ENCODE results near the gene GPR157.

GPR157 gene

DNA sequence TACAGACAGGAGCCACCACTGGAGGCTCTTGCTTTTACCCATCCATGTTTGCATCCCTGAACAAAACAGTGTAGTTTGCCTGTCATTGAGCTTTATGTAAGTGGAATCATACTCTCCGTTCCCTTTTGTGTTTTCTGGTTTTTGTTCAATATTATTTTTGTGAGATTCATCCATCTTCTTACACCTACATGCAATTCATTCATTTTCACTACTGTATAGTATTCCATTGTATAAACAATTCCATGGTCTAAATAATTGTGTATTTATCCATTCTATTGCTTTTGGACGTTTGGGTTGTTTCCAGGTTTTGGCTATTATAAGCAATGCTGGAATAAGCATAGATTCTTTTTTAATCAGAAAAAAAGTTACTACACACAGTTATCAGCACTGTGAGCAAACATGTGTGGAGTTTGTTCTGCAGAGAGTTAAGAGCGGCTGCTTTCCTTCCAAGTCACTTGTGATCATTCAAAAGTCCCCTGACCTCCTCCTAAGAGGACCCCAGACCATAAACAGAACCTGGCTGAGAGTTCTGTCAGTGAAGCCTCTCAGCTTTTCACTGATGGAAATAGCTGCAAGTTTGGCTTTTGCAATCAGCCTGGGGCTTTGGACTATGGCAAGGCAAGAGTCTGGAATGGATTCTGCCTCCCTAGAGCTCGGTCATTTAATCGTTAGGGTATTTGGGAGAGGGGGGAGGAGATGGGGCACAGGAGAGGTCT lies 5.1 kb upstream of the GPR157 start:
- H3K4me2 ChIP-seq (ENCODE audit: low read length): no peak overlapping the region
- no peak overlapping the region for H4K91ac ChIP-seq (ENCODE audit: low read depth, low read length)
- no peak overlapping the region for H3K23ac ChIP-seq (ENCODE audit: low read length)
- H3K14ac ChIP-seq (ENCODE audit: low read length): no peak overlapping the region
- H3K4me1 ChIP-seq (ENCODE audit: control insufficient read depth in 1 of 2, insufficient read depth in 2 of 2, low read length in 2 of 2): peaks cover 0 to 5% of the 10 kb centered on the region in 2 experiments
- no peaks in the 10 kb centered on the region for H3K79me1 ChIP-seq (ENCODE audit: low read length)
- no peak overlapping the region for H3K4me3 ChIP-seq (ENCODE audit: low read depth, low read length)
- no peaks in the 10 kb centered on the region for H3K36me3 ChIP-seq (ENCODE audit: control insufficient read depth in 1 of 2, insufficient read depth in 2 of 2, low read length in 2 of 2)
- no peak overlapping the region for H4K12ac ChIP-seq (ENCODE audit: low read depth, low read length)
- no peak overlapping the region for H2BK12ac ChIP-seq (ENCODE audit: low read length)
- H3K27ac ChIP-seq (ENCODE audit: low read depth, low read length): no peak overlapping the region
- H4K8ac ChIP-seq (ENCODE audit: low read depth, low read length): no peak overlapping the region
- H3K4ac ChIP-seq (ENCODE audit: low read depth, low read length): no peak overlapping the region
- H2AFZ ChIP-seq (ENCODE audit: insufficient read depth, low read length, poor library complexity): no peak overlapping the region
- no peaks in the 10 kb centered on the region for H3K79me2 ChIP-seq (ENCODE audit: control insufficient read depth, insufficient read depth, low read length, poor library complexity)
- H3K9ac ChIP-seq (ENCODE audit: low read length): no peak overlapping the region
- no peak overlapping the region for H2AK5ac ChIP-seq (ENCODE audit: low read length)
- peaks cover 2% of the 10 kb centered on the region for H3K9me3 ChIP-seq (ENCODE audit: insufficient read depth, low read depth, low read length)
- DNase-seq: no peak
- no CpG with 5 or more reads among the region's 5 CpGs for WGBS (ENCODE audit: extremely low coverage, insufficient coverage, insufficient read length)
- H3K18ac ChIP-seq (ENCODE audit: low read length): no peak overlapping the region
- H2BK5ac ChIP-seq (ENCODE audit: low read depth, low read length, poor library complexity): no peak overlapping the region
- H2BK120ac ChIP-seq (ENCODE audit: insufficient read depth, low read length, poor library complexity): no peak overlapping the region
- no peaks in the 10 kb centered on the region for H3K27me3 ChIP-seq (ENCODE audit: insufficient read depth, low read length)

DNA sequence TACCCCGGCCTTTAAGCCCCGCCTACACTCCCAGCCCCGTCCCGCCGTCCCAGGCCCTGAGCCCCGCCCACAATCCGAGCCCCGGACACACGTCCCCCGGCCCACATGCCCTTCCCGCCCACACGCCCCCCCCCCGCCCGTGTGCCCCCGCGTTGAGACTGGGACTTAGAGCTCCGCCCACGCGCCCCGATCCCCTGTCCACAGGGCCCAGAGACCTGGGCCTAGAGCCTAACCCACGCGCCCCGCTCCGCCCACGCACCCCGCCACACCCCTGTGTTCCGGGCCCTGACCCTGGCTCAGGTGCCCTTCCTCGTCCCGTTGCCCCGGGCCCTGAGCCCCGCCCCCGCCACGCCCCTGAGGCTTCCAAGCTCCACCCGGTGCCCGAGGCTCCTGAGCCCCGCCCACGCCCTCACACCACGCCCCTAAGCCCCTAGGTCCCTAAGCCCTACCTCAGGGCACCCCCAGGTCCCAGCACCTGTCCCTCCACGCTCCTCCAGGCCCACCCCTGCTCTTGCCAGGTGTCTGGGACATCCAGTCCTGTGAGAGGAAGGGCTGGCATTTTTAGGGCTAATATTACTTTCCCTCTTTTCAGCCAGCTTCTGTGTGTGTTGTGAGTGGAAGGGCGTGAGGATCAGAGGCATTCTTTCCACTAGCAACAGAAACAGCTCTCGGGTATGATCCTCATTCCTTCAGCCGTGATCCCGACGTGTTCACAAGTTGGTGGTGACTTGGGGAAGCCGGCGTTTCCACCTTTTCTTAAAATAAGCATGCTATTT lies 552 bp upstream of the GPR157 start:
- Histone ChIP-seq H4K8ac (ENCODE audit: low read depth, low read length) (peak overlapping the region; percentile 17), H2AK5ac (ENCODE audit: low read length) (no peak overlapping the region), H3K4me2 (ENCODE audit: low read length) (peak overlapping the region; percentile 58), H3K18ac (ENCODE audit: low read length) (no peak overlapping the region), H3K4me3 (ENCODE audit: low read depth, low read length) (peak overlapping the region; percentile 61), H3K14ac (ENCODE audit: low read length) (no peak overlapping the region), H3K36me3 (ENCODE audit: control insufficient read depth in 1 of 2, insufficient read depth in 2 of 2, low read length in 2 of 2) (no peaks in the 10 kb centered on the region), H3K23ac (ENCODE audit: low read length) (no peak overlapping the region), H4K91ac (ENCODE audit: low read depth, low read length) (no peak overlapping the region), H3K79me1 (ENCODE audit: low read length) (peaks cover 10% of the 10 kb centered on the region), H4K12ac (ENCODE audit: low read depth, low read length) (peak overlapping the region; percentile 6), H3K9ac (ENCODE audit: low read length) (no peak overlapping the region), H3K79me2 (ENCODE audit: control insufficient read depth, insufficient read depth, low read length, poor library complexity) (peaks cover 7% of the 10 kb centered on the region), H2BK12ac (ENCODE audit: low read length) (peak overlapping the region; percentile 24), H2BK5ac (ENCODE audit: low read depth, low read length, poor library complexity) (no peak overlapping the region), H3K4ac (ENCODE audit: low read depth, low read length) (no peak overlapping the region), H3K9me3 (ENCODE audit: insufficient read depth, low read depth, low read length) (no peaks in the 10 kb centered on the region), H3K27ac (ENCODE audit: low read depth, low read length) (no peak overlapping the region), H2BK120ac (ENCODE audit: insufficient read depth, low read length, poor library complexity) (peak overlapping the region; percentile 20), H3K27me3 (ENCODE audit: insufficient read depth, low read length) (no peaks in the 10 kb centered on the region), H3K4me1 (ENCODE audit: control insufficient read depth in 1 of 2, insufficient read depth in 2 of 2, low read length in 2 of 2) (peaks cover 8 to 14% of the 10 kb centered on the region in 2 experiments), H2AFZ (ENCODE audit: insufficient read depth, low read length, poor library complexity) (peak overlapping the region; percentile 86)
- WGBS (ENCODE audit: extremely low coverage, insufficient coverage, insufficient read length): no CpG with 5 or more reads among the region's 46 CpGs
- DNase-seq: peak; percentile 83 to 87

DNA sequence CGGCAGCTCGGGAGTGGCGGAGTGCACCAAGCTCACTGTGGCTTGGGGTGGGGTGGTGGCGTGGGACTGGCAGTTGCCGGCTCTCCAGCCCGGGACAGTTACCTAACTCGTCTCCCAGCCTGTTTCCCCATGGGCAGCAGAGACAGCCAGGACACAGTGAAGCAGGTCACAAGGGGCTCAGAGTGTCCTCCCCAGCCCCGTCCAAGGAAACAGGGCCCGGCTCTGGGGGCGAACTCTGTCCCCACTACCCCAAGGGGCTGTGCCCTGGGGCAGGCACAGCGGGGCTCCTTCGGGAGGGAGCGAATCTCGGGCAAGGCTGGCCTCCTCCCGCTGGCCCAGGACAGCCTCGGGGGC lies 759 bp downstream of the GPR157 start:
- no peak overlapping the region for H3K9ac ChIP-seq (ENCODE audit: low read length)
- peaks cover 10% of the 10 kb centered on the region for H3K79me1 ChIP-seq (ENCODE audit: low read length)
- peak overlapping the region; percentile 18 for H2AK5ac ChIP-seq (ENCODE audit: low read length)
- H2BK12ac ChIP-seq (ENCODE audit: low read length): peak overlapping the region; percentile 15
- no peaks in the 10 kb centered on the region for H3K27me3 ChIP-seq (ENCODE audit: insufficient read depth, low read length)
- no peak overlapping the region for H4K12ac ChIP-seq (ENCODE audit: low read depth, low read length)
- H3K4ac ChIP-seq (ENCODE audit: low read depth, low read length): peak overlapping the region; percentile 0
- peak overlapping the region; percentile 27 for H2BK5ac ChIP-seq (ENCODE audit: low read depth, low read length, poor library complexity)
- no peaks in the 10 kb centered on the region for H3K36me3 ChIP-seq (ENCODE audit: control insufficient read depth in 1 of 2, insufficient read depth in 2 of 2, low read length in 2 of 2)
- peak overlapping the region; percentile 82 for H3K27ac ChIP-seq (ENCODE audit: low read depth, low read length)
- no peak overlapping the region for H3K23ac ChIP-seq (ENCODE audit: low read length)
- H3K4me3 ChIP-seq (ENCODE audit: low read depth, low read length): peak overlapping the region; percentile 73
- peak overlapping the region; percentile 59 for H3K14ac ChIP-seq (ENCODE audit: low read length)
- no peaks in the 10 kb centered on the region for H3K9me3 ChIP-seq (ENCODE audit: insufficient read depth, low read depth, low read length)
- peak overlapping the region; percentile 12 for H4K8ac ChIP-seq (ENCODE audit: low read depth, low read length)
- peaks cover 8 to 14% of the 10 kb centered on the region in 2 experiments for H3K4me1 ChIP-seq (ENCODE audit: control insufficient read depth in 1 of 2, insufficient read depth in 2 of 2, low read length in 2 of 2)
- H4K91ac ChIP-seq (ENCODE audit: low read depth, low read length): peak overlapping the region; percentile 87
- no CpG with 5 or more reads among the region's 16 CpGs for WGBS (ENCODE audit: extremely low coverage, insufficient coverage, insufficient read length)
- peak overlapping the region; percentile 57 for H2BK120ac ChIP-seq (ENCODE audit: insufficient read depth, low read length, poor library complexity)
- H3K18ac ChIP-seq (ENCODE audit: low read length): peak overlapping the region; percentile 95
- peak in 1 of 2 donors; percentile 30 for DNase-seq
- peak overlapping the region; percentile 69 for H3K4me2 ChIP-seq (ENCODE audit: low read length)
- H3K79me2 ChIP-seq (ENCODE audit: control insufficient read depth, insufficient read depth, low read length, poor library complexity): peaks cover 7% of the 10 kb centered on the region
- H2AFZ ChIP-seq (ENCODE audit: insufficient read depth, low read length, poor library complexity): peak overlapping the region; percentile 87

DNA sequence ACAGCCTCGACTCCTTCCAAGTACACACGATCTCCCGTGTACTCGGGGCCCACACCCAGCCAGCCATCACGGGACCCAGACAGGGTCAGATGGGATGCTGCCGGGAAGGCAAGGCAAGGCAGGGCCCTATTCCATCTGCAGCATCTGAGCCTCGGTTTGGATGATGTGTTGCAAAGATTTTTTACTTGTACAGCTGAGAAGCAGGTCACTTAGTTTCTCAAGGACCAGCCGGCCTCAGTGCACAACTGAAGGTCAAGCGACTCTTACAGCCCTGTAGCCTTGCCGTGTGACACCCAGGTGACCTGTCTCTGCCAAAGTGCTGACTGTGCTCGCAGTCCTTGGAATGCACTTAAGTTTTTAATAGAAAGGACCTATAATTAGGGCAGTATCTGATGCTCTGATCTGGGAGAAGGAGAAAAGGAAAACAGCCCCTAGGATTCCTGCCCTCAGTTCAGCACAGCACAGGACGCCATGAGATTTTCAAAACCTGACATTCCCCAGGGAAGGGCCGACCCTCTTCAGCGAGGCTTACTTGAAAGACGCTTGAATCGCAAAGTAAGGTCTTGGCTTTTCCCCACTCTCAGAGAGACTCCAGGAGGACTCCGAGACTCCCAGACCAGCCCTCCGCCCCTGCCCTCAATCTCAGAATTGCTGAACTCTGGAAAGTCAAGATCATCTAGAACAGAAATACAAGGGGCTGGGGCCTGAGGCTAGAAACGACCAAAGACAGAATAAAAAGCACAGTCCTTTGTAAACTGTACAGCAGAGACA lies 1.3 kb downstream of the GPR157 start:
- Histone ChIP-seq H2BK12ac (ENCODE audit: low read length) (no peak overlapping the region), H2AK5ac (ENCODE audit: low read length) (no peak overlapping the region), H3K27ac (ENCODE audit: low read depth, low read length) (peak overlapping the region; percentile 82), H2AFZ (ENCODE audit: insufficient read depth, low read length, poor library complexity) (no peak overlapping the region), H3K27me3 (ENCODE audit: insufficient read depth, low read length) (no peaks in the 10 kb centered on the region), H3K9me3 (ENCODE audit: insufficient read depth, low read depth, low read length) (no peaks in the 10 kb centered on the region), H3K23ac (ENCODE audit: low read length) (no peak overlapping the region), H3K4me2 (ENCODE audit: low read length) (peak overlapping the region; percentile 69), H2BK5ac (ENCODE audit: low read depth, low read length, poor library complexity) (peak overlapping the region; percentile 20), H3K9ac (ENCODE audit: low read length) (no peak overlapping the region), H2BK120ac (ENCODE audit: insufficient read depth, low read length, poor library complexity) (no peak overlapping the region), H4K12ac (ENCODE audit: low read depth, low read length) (no peak overlapping the region), H3K36me3 (ENCODE audit: control insufficient read depth in 1 of 2, insufficient read depth in 2 of 2, low read length in 2 of 2) (no peaks in the 10 kb centered on the region), H3K18ac (ENCODE audit: low read length) (peak overlapping the region; percentile 95), H3K4me1 (ENCODE audit: control insufficient read depth in 1 of 2, insufficient read depth in 2 of 2, low read length in 2 of 2) (peaks cover 8 to 14% of the 10 kb centered on the region in 2 experiments), H3K79me1 (ENCODE audit: low read length) (peaks cover 10% of the 10 kb centered on the region), H3K4me3 (ENCODE audit: low read depth, low read length) (no peak overlapping the region), H4K8ac (ENCODE audit: low read depth, low read length) (peak overlapping the region; percentile 12), H4K91ac (ENCODE audit: low read depth, low read length) (peak overlapping the region; percentile 16), H3K14ac (ENCODE audit: low read length) (no peak overlapping the region), H3K79me2 (ENCODE audit: control insufficient read depth, insufficient read depth, low read length, poor library complexity) (peaks cover 7% of the 10 kb centered on the region), H3K4ac (ENCODE audit: low read depth, low read length) (no peak overlapping the region)
- no CpG with 5 or more reads among the region's 19 CpGs for WGBS (ENCODE audit: extremely low coverage, insufficient coverage, insufficient read length)
- DNase-seq: peak; percentile 23 to 30
